Lower lobe of right lung (tissue), 2 donors: ENCODE data around the gene AOPEP. TPM values are rescaled to one million over a fixed set of nuclear protein-coding genes. Genes with fewer than 3 reads are reported as not detected.

ENCODE experiments used
- ATAC-seq, 2 donors: fragments of 200-7000 bp; cut with Tn5 transposase; one replicate each; pipeline ENCODE4 v1.9.1; 2020 to 2022; ENCODE audit warnings: mild to moderate bottlenecking in 2 of 2, moderate library complexity in 2 of 2
- DNase-seq: peaks from one replicate; pipeline ENCODE4 v3.0.0-alpha.2; 2020
- H3K27ac ChIP-seq: fragments of 200-600 bp; one replicate; pipeline ENCODE4 v1.8.0; 2022
- H3K27me3 ChIP-seq: fragments of 200-600 bp; one replicate; pipeline ENCODE4 v1.8.0; 2022; ENCODE audit warnings: low read depth
- H3K36me3 ChIP-seq: fragments of 200-600 bp; one replicate; pipeline ENCODE4 v1.8.0; 2022; ENCODE audit warnings: mild to moderate bottlenecking
- H3K4me1 ChIP-seq: fragments of 200-600 bp; one replicate; pipeline ENCODE4 v1.8.0; 2022
- H3K4me3 ChIP-seq: fragments of 200-600 bp; one replicate; pipeline ENCODE4 v1.8.0; 2022; ENCODE audit warnings: mild to moderate bottlenecking
- H3K9me3 ChIP-seq: fragments of 200-600 bp; one replicate; pipeline ENCODE4 v1.8.0; 2022
- CTCF ChIP-seq: fragments of 200-600 bp; IDR thresholded peaks from one replicate; pipeline ENCODE4 v1.8.0; 2022; ENCODE audit warnings: antibody characterized with exemption, mild to moderate bottlenecking
- intact Hi-C: fragments of 100-400 bp; cut with DNase I; formaldehyde crosslinking; loops from one replicate; pipeline ENCODE4 v1.11.0; 2022
- total RNA-seq: library from RNA; stranded (reverse); fragmentation: NEBNext Ultra II Directional; extraction: Animal tissue kit (Norgen Biotek cat#: 25700); gene quantifications from one replicate; pipeline ENCODE4 v1.2.1, GENCODE V29; 2021
- donor health status: DM: no; HTN: yes; CAD: no; lungs with severe emphysema.

The AOPEP gene
- total RNA-seq, 1 donor from 2014 or later = 63.7 TPM

DNA sequence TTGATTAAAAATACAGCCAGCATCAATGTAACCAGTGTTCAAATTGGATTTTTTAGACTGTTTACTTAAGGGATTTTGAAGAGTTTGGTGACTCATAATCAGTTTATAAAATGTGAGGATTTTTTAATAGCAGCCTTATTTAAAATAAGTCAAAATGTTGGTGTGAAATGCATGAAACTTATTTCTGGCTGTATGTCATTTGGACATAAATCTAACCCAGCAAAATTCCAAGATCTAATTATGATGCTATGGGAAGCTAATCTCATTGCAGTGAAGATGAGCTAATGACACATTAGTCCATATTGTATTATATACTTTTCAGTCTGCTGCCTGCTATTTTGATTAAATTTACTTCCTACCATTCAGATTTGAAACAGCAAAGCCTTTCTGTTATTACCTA, 140.3 kb downstream of the AOPEP start:
- Histone ChIP-seq H3K36me3 (no peaks in the 10 kb centered on the region), H3K27me3 (no peaks in the 10 kb centered on the region), H3K4me1 (peaks cover 74% of the 10 kb centered on the region), H3K9me3 (no peaks in the 10 kb centered on the region), H3K4me3 (peak overlapping the region; percentile 7), H3K27ac (peak overlapping the region; percentile 78)
- no peak for TF ChIP-seq CTCF
- no peak for ATAC-seq
- intact Hi-C loops = no loop called here
- no peak for DNase-seq

DNA sequence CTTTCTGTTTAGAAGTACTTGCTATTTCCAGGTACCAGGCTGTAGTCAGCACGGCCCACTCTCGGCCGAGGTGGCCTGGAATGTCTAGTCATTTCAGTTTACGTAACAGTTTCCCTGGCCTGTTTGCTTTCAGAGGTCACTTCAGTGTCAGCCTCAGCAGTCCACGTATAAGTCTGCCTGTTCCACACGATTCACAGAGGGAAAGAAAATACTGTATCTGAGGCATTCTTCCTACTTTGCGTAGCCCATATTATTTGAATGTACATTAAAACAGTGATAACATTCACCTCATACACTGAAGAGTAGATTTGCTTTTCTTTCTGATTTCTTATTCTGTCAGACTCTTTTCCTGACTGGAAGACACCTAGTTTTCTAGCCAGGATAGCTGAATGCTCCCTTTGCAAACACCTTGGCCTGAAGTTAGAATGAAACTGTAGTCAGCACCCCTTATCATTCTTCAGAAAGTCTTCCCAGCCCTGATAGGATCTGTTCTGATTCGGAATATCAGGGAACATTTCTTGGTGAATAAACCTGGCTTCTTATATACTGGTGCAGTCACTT, 140.9 kb downstream of the AOPEP start:
- peak; percentile 91 to 98 for ATAC-seq
- Histone ChIP-seq H3K4me1 (peaks cover 68% of the 10 kb centered on the region), H3K27ac (peak overlapping the region; percentile 78), H3K36me3 (no peaks in the 10 kb centered on the region), H3K4me3 (peak overlapping the region; percentile 7), H3K27me3 (no peaks in the 10 kb centered on the region), H3K9me3 (no peaks in the 10 kb centered on the region)
- no peak for TF ChIP-seq CTCF
- peak; percentile 75 for DNase-seq
- intact Hi-C loops = no loop called here

GRCh38 chr9:94867842-94868312, 141.4 kb downstream of the AOPEP start:
- H3K4me3 ChIP-seq = no peak overlapping the region
- peak overlapping the region; percentile 78 for H3K27ac ChIP-seq
- peaks cover 68% of the 10 kb centered on the region for H3K4me1 ChIP-seq
- H3K9me3 ChIP-seq = no peaks in the 10 kb centered on the region
- H3K27me3 ChIP-seq = no peaks in the 10 kb centered on the region
- no peaks in the 10 kb centered on the region for H3K36me3 ChIP-seq
- DNase-seq (no peak), ATAC-seq (peak in 1 of 2 donors; percentile 10)
- no peak for TF ChIP-seq CTCF
- intact Hi-C loops = no loop called here

DNA sequence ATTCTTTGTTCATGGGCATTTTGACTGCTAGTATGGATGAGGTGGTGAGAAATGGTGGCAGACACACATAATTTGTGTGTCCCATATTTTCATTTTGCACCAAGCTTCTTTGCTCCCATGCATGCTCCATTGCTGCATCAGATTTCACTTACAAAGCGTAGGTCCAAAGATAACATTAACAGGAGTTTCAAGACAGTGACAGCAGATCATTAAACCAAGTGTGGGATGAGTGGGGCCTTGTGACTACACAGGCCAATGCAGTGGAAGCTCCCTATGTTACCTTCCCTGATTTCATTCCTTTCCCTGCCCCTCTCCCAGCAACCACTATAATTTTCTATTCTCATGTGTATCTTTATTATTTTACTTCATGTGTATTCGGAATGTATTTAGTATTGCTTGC, 142.0 kb downstream of the AOPEP start:
- Histone ChIP-seq H3K27ac (peak overlapping the region; percentile 78), H3K27me3 (no peaks in the 10 kb centered on the region), H3K36me3 (no peaks in the 10 kb centered on the region), H3K4me1 (peaks cover 74% of the 10 kb centered on the region), H3K9me3 (no peaks in the 10 kb centered on the region), H3K4me3 (no peak overlapping the region)
- TF ChIP-seq CTCF = no peak
- DNase-seq (no peak), ATAC-seq (no peak)
- intact Hi-C loops = no loop called here

DNA sequence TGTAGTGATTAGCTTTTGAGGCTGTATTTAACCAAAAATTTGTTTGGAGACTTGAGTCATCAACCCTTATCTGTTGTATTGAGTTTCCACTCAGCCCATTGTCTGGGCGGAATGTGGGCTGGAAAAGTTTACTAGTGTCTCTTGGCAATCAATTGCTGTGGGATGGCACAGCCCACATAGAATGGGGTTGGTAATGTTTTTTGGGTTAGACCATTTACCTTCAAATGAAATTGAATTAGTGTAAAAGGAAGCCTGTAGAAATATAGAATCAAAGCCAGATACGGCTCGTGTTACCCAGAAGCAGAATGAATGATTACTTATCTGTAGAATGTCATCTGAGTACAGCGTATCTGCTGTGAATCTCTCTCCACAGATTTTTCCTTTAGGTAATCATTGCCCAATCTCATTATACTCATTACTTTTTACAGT, 142.9 kb downstream of the AOPEP start:
- intact Hi-C loops = no loop called here
- Histone ChIP-seq H3K36me3 (no peaks in the 10 kb centered on the region), H3K27ac (peak overlapping the region; percentile 28), H3K9me3 (no peaks in the 10 kb centered on the region), H3K27me3 (no peaks in the 10 kb centered on the region), H3K4me3 (no peak overlapping the region), H3K4me1 (peaks cover 77% of the 10 kb centered on the region)
- DNase-seq (no peak), ATAC-seq (no peak)
- TF ChIP-seq CTCF = no peak

- TF ChIP-seq CTCF = no peak
- ATAC-seq (no peak), DNase-seq (no peak)
- Histone ChIP-seq H3K9me3 (no peaks in the 10 kb centered on the region), H3K4me1 (peaks cover 79% of the 10 kb centered on the region), H3K27ac (no peak overlapping the region), H3K4me3 (no peak overlapping the region), H3K27me3 (no peaks in the 10 kb centered on the region), H3K36me3 (no peaks in the 10 kb centered on the region)
- intact Hi-C loops = no loop called here
These were observed 143.9 kb downstream of the AOPEP start for GRCh38 chr9:94870465-94870792.
